HCT116 (cell line): ENCODE measurements around the gene CHST14. TPM values are rescaled to one million over a fixed set of nuclear protein-coding genes. Genes with fewer than 3 reads are reported as not detected.

Experiments
- ATAC-seq: fragments of 200-7000 bp; cut with Tn5 transposase; 2 replicates; pipeline ENCODE4 v1.9.1; 2020; ENCODE audit warnings: mild to moderate bottlenecking, moderate library complexity
- BruUV-seq: library from RNA; stranded (reverse); fragments of 400-500 nt; replicated peaks from 2 replicates; lab custom pipeline; 2021; lab: Mats Ljungman, UMichigan
- CTCF ChIA-PET: fragments of 300-600 bp; sonication (Branson Sonifier 250); formaldehyde crosslinking; loops from one replicate; lab custom pipeline; 2021; ENCODE audit warnings: antibody characterized with exemption; lab: Charles Lee
- POLR2A ChIA-PET: fragments of 300-600, 350-600 bp; sonication (Branson Sonifier 250); formaldehyde crosslinking; loops from one replicate; lab custom pipeline; 2021; ENCODE audit warnings: antibody characterized with exemption; lab: Charles Lee
- RAD21 ChIA-PET, 2 experiments: fragments of 300-600 bp; sonication (Branson Sonifier 250); formaldehyde crosslinking; loops; one replicate each; lab custom pipeline; 2023; ENCODE audit warnings: low total read pairs in 2 of 2; ENCODE audit not compliant: uncharacterized antibody in 2 of 2, unreplicated experiment in 2 of 2, low non-redundant PET in 1 of 2; lab: Charles Lee
- DNase-seq: peaks from one replicate; pipeline ENCODE4 v3.0.0-alpha.2; 2010; ENCODE audit warnings: low read depth, low spot score
- H2AFZ ChIP-seq: fragments of 200-600 bp; shearing (Covaris generic), sonication (generic); 2 replicates; pipeline ENCODE4 v1.6.1; 2017; ENCODE audit warnings: low read depth, mixed run types, mixed read lengths, antibody characterized with exemption, low read length; ENCODE audit not compliant: poor library complexity, severe bottlenecking
- H3K27ac ChIP-seq: 2 replicates; pipeline ENCODE4 v1.5.1; 2012; ENCODE audit warnings: low read depth, low read length
- H3K27me3 ChIP-seq: fragments of 200-600 bp; sonication (generic); 2 replicates; pipeline ENCODE4 v1.6.1; 2016; ENCODE audit warnings: mixed run types, low read length, mixed read lengths; ENCODE audit not compliant: insufficient read depth
- H3K36me3 ChIP-seq, 2 experiments: fragments of 200-500 bp in 1 of 2; fragments of 200-600 bp in 1 of 2; sonication (Bioruptor generic) in 1 of 2; sonication (generic) in 1 of 2; 2 replicates each; pipeline versions ENCODE4 v1.5.1 to v1.6.1; 2014 to 2016; ENCODE audit warnings: low read length in 2 of 2, inconsistent platforms in 1 of 2, mixed read lengths in 1 of 2, mixed run types in 1 of 2; ENCODE audit not compliant: insufficient read depth in 2 of 2, control insufficient read depth in 1 of 2
- H3K4me1 ChIP-seq, 2 experiments: fragments of 200-600 bp in 1 of 2; sonication (generic) in 1 of 2; 2 replicates each; pipeline versions ENCODE4 v1.5.1 to v1.6.1; 2012 to 2017; ENCODE audit warnings: low read length in 2 of 2, inconsistent platforms in 1 of 2, mild to moderate bottlenecking in 1 of 2, mixed read lengths in 1 of 2, mixed run types in 1 of 2, moderate library complexity in 1 of 2; ENCODE audit not compliant: insufficient read depth in 2 of 2, control insufficient read depth in 1 of 2
- H3K4me2 ChIP-seq: fragments of 200-600 bp; sonication (generic); 2 replicates; pipeline ENCODE4 v1.6.1; 2017; ENCODE audit warnings: mixed run types, low read length, mixed read lengths
- H3K4me3 ChIP-seq, 2 experiments: fragments of 200-600 bp in 1 of 2; sonication (generic) in 1 of 2; replicated peaks in 1 of 2; 2 replicates each; pipeline ENCODE4 v1.5.1; 2011 to 2016; ENCODE audit warnings: low read length in 2 of 2, control low read depth in 1 of 2, low read depth in 1 of 2, mild to moderate bottlenecking in 1 of 2, mixed read lengths in 1 of 2, mixed run types in 1 of 2
- H3K79me2 ChIP-seq: fragments of 200-600 bp; sonication (generic); 2 replicates; pipeline ENCODE4 v1.6.1; 2017; ENCODE audit warnings: mild to moderate bottlenecking, mixed run types, low read length, moderate library complexity, mixed read lengths; ENCODE audit not compliant: insufficient read depth
- H3K9ac ChIP-seq: fragments of 200-600 bp; sonication (generic); 2 replicates; pipeline ENCODE4 v1.6.1; 2016; ENCODE audit warnings: low read length, mixed read lengths
- H3K9me2 ChIP-seq: fragments of 200-600 bp; sonication (generic), shearing (Covaris generic); 2 replicates; pipeline ENCODE4 v1.6.1; 2017; ENCODE audit warnings: mixed run types, mild to moderate bottlenecking, moderate library complexity; ENCODE audit not compliant: insufficient read depth
- H3K9me3 ChIP-seq, 2 experiments: fragments of 200-500 bp in 1 of 2; fragments of 200-600 bp in 1 of 2; sonication (Bioruptor generic) in 1 of 2; sonication (generic) in 1 of 2; 2 replicates each; pipeline ENCODE4 v1.6.1; 2014 to 2017; ENCODE audit warnings: low read length in 2 of 2, mixed read lengths in 2 of 2, inconsistent platforms in 1 of 2, low read depth in 1 of 2, mild to moderate bottlenecking in 1 of 2, mixed run types in 1 of 2, moderate library complexity in 1 of 2; ENCODE audit not compliant: control insufficient read depth in 1 of 2, insufficient read depth in 1 of 2
- H4K20me1 ChIP-seq: fragments of 200-600 bp; sonication (generic), shearing (Covaris generic); 2 replicates; pipeline ENCODE4 v1.6.1; 2017; ENCODE audit warnings: mixed run types, mild to moderate bottlenecking, moderate library complexity; ENCODE audit not compliant: insufficient read depth
- EGR1 ChIP-seq: IDR thresholded peaks from 2 replicates; pipeline ENCODE4 v1.6.1; 2012; ENCODE audit warnings: low read depth
- FOSL1 ChIP-seq: IDR thresholded peaks from 2 replicates; pipeline ENCODE4 v1.6.1; 2012; ENCODE audit warnings: low read depth
- RAD21 ChIP-seq: IDR thresholded peaks from 2 replicates; pipeline ENCODE4 v1.6.1; 2012; ENCODE audit warnings: low read depth, mild to moderate bottlenecking
- SP1 ChIP-seq: IDR thresholded peaks from 2 replicates; pipeline ENCODE4 v1.6.1; 2012; ENCODE audit warnings: low read depth
- TCF7L2 ChIP-seq: IDR thresholded peaks from 2 replicates; pipeline ENCODE4 v1.7.0; 2011; ENCODE audit warnings: borderline replicate concordance, inconsistent platforms; ENCODE audit not compliant: insufficient read depth, insufficient read length; ENCODE audit errors: extremely low read depth
- ZFX ChIP-seq: fragments of 450-650 bp; IDR thresholded peaks from 2 replicates; pipeline ENCODE4 v1.6.1; 2017
- intact Hi-C: fragments of 100-400 bp; cut with micrococcal nuclease; formaldehyde crosslinking; loops from 2 replicates; pipeline ENCODE4 v1.10.0; 2022
- total RNA-seq: library from RNA; stranded (reverse); gene quantifications from one replicate; pipeline ENCODE4 v1.2.1, GENCODE V29; 2021; ENCODE audit not compliant: unreplicated experiment
- TF ChIP-seq, protein P1 (sequence below), 3 experiments: fragments of 200-600 bp in 1 of 3; sonication (generic) in 1 of 3; IDR thresholded peaks in 2 of 3; conservative IDR thresholded peaks in 1 of 3; 2 replicates each; pipeline ENCODE4 v1.5.1; 2012 to 2017; ENCODE audit warnings: low read depth in 2 of 3, low read length in 2 of 3, antibody characterized with exemption in 1 of 3, borderline replicate concordance in 1 of 3, control low read depth in 1 of 3, mild to moderate bottlenecking in 1 of 3, mixed read lengths in 1 of 3, mixed run types in 1 of 3, moderate library complexity in 1 of 3; ENCODE audit not compliant: insufficient read depth in 1 of 3
- TF ChIP-seq, protein P2 (sequence below): IDR thresholded peaks from 2 replicates; pipeline ENCODE4 v1.6.1; 2012

Gene CHST14
- total RNA-seq, 1 experiment from 2014 or later, result 12.7 TPM

DNA sequence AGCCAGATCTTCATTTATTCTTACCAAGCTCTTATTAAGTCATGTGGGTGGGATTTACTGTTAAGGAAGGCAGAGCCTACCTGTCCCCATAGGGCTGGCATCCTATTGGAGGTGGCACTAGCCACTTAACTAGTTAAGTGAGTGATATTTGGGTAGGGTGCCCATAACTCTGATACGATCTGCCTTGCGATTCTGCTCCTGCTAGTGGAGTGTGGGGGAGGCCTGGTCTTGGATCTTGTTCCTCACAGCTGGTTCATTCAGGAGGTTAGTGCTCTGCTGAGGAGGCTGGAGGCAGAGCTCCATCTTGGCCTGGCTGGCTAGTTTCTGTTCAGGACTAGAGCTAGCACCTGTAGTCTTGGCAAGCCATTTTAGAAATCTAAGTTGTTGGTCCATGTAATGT is 20.7 kb upstream of the CHST14 start:
- peaks cover 28 to 43% of the 10 kb centered on the region in 2 experiments for H3K4me1 ChIP-seq
- ChIA-PET RAD21 (no interaction called here), CTCF (interaction anchor here (1.6 kb wide), 1 partner anchor 111 kb away, joined by 4 read pairs; no protein-coding TSS in a partner anchor), POLR2A (interaction anchor here (0.7 kb wide), 1 partner anchor 35 kb away, joined by 4 read pairs; no protein-coding TSS in a partner anchor)
- BruUV-seq, result no TSS peak
- TF ChIP-seq, protein P1, sequence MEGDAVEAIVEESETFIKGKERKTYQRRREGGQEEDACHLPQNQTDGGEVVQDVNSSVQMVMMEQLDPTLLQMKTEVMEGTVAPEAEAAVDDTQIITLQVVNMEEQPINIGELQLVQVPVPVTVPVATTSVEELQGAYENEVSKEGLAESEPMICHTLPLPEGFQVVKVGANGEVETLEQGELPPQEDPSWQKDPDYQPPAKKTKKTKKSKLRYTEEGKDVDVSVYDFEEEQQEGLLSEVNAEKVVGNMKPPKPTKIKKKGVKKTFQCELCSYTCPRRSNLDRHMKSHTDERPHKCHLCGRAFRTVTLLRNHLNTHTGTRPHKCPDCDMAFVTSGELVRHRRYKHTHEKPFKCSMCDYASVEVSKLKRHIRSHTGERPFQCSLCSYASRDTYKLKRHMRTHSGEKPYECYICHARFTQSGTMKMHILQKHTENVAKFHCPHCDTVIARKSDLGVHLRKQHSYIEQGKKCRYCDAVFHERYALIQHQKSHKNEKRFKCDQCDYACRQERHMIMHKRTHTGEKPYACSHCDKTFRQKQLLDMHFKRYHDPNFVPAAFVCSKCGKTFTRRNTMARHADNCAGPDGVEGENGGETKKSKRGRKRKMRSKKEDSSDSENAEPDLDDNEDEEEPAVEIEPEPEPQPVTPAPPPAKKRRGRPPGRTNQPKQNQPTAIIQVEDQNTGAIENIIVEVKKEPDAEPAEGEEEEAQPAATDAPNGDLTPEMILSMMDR (IDR thresholded peaks at IDR 0.05 in 2 of 3, conservative IDR thresholded peaks at IDR 0.05 in 1 of 3; ENCODE audit: borderline replicate concordance in 1 of 3, insufficient read depth in 1 of 3, low read depth in 2 of 3, low read length in 2 of 3), result no peak
- no peak for TF ChIP-seq FOSL1
- no peak for TF ChIP-seq TCF7L2
- no peak for TF ChIP-seq EGR1
- no peak for TF ChIP-seq RAD21
- no peak overlapping the region for H3K9ac ChIP-seq
- H3K9me3 ChIP-seq, result no peaks in the 10 kb centered on the region
- intact Hi-C loops, result no loop called here
- H3K4me2 ChIP-seq, result no peak overlapping the region
- no peak overlapping the region for H3K4me3 ChIP-seq
- H3K9me2 ChIP-seq, result no peaks in the 10 kb centered on the region
- no peak overlapping the region for H3K27ac ChIP-seq
- ATAC-seq, result no peak
- H3K36me3 ChIP-seq, result no peaks in the 10 kb centered on the region
- no peaks in the 10 kb centered on the region for H3K27me3 ChIP-seq
- no peak for DNase-seq
- H3K79me2 ChIP-seq, result peaks cover 89% of the 10 kb centered on the region
- no peak overlapping the region for H2AFZ ChIP-seq
- H4K20me1 ChIP-seq, result no peaks in the 10 kb centered on the region; the same call in 1 of the 2 replicates

DNA sequence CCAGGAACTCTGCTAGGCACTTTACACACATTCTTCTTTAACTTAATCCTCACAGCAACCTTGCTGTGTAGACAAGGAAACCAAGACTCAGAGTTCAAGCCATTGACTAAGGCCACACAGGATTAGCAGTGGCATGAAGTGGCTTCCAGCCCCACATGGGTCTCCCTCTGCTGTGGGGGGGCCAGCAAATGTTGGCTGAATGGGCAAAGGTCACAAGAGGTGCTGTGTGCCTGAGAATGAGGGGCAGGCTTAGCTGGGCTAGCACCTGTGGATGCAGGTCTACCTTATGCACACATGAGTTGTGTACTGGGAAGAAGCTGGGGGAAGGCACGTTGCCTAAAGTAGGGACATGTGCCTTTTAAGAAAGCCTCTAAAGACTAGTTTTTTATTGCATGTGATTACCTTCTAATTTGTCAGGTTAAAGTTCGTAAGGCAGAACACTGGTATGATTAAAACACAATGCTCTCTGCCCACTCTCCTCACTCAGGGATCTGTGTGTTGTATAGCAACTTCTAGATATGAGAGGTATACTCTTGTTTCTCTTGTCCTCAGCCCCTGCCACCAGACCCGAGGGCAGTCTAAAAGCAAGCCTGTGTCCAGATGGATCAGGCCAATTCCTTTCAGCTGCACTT is 19.1 kb upstream of the CHST14 start:
- H3K27ac ChIP-seq, result no peak overlapping the region
- H4K20me1 ChIP-seq, result peaks cover 2% of the 10 kb centered on the region; the same call in 1 of the 2 replicates
- no peak overlapping the region for H3K4me2 ChIP-seq
- DNase-seq, result no peak
- no peak overlapping the region for H3K4me3 ChIP-seq
- TF ChIP-seq, protein P2, sequence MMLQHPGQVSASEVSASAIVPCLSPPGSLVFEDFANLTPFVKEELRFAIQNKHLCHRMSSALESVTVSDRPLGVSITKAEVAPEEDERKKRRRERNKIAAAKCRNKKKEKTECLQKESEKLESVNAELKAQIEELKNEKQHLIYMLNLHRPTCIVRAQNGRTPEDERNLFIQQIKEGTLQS, result no peak
- no peak for TF ChIP-seq SP1
- TF ChIP-seq ZFX, result no peak
- TF ChIP-seq, all 23 proteins: peak for 0
- no peak for ATAC-seq
- Histone ChIP-seq H3K36me3 (no peaks in the 10 kb centered on the region), H3K9me2 (no peaks in the 10 kb centered on the region), H2AFZ (no peak overlapping the region), H3K4me1 (peaks cover 43 to 59% of the 10 kb centered on the region in 2 experiments), H3K79me2 (peaks cover 87% of the 10 kb centered on the region), H3K9ac (no peak overlapping the region), H3K9me3 (no peaks in the 10 kb centered on the region), H3K27me3 (no peaks in the 10 kb centered on the region)
- ChIA-PET RAD21 (no interaction called here), CTCF (interaction anchor here (1.6 kb wide), 1 partner anchor 113 kb away, joined by 4 read pairs; no protein-coding TSS in a partner anchor), POLR2A (no interaction called here)
- intact Hi-C loops, result no loop called here
- no TSS peak for BruUV-seq
